Activated CD4-positive, alpha-beta T cell treated with anti-CD3 and anti-CD28 coated beads, Interleukin-10, Interleukin-2, amounts not matched to agents 100 ng/mL and 50 ng/mL, durations not matched to agents 16 hours and 8 hours (primary cell): ENCODE data around the gene IPO13.

Experiments used
- DNase-seq: peaks from one replicate; pipeline ENCODE4 v3.0.0-alpha.2; 2020

Gene IPO13

DNA sequence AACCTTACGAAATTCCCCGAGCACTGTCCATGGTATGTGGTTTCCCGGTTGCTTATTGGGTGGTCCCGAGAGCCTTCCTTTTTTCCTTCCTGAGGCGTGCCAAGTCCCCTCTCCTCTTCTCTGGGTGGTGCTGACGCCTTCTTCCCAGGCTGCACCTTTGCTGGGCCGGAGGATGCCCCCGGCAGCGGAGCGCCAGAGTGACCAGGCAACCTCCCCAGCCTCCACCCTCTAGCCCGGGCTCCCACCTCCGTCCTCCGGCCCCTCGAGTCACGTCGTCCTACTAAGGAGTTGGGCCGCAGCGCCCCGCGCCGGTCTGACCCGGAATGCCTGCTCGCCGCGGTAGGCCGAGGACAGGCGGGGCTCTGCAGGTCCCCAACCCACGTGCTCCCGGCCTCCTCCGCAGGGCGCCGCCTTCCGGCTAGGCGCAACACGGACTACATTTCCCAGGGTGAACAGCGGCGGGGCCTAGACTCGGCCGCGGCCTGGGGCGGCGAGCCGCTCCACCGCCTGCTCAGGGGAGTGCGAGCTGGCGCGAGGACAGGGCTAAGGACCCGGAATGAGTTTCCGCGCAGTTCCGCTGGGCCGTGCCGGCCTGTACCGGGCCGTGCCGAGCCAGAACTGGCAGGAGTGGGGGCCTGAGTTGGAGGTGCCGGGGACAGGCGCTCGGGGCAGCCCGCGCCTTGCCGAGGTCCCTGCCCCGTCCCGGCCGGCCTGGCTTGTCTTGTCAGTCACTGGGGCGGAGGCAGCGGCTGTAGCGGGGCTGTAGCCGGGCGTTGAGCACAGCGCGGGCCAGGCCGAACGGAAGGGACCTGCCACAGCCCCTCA, at the start of gene IPO13:
Gene IPO13, plus strand, starts transcription at position 715 of the 825 bp plus-strand sequence. CDS start 651 bp downstream, outside the sequence.
- DNase-seq = peak; percentile 98

GRCh38 chr1:43898981-43899380, 47.8 kb upstream of the IPO13 start:
- no peak for DNase-seq

DNA sequence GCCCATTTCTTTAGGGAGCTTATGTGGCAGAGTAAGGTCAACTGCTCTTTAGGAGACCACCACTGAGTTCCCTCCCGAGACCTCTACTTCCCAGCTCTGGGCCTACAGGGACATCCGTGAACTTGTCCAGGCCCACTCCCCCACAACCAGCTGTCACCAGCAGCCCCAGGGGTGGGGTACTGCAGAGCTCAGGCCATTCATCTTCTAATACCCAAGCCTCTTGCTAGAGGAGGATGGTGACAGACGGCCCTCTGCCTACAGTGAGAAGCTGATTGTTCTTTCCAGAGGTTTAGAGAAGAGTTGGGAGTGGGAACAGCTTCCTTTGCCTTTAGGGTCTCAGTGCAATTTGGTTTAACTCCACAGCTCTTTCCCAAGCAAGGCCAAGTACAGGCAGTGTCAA, 46.4 kb upstream of the IPO13 start:
- DNase-seq = no peak

DNA sequence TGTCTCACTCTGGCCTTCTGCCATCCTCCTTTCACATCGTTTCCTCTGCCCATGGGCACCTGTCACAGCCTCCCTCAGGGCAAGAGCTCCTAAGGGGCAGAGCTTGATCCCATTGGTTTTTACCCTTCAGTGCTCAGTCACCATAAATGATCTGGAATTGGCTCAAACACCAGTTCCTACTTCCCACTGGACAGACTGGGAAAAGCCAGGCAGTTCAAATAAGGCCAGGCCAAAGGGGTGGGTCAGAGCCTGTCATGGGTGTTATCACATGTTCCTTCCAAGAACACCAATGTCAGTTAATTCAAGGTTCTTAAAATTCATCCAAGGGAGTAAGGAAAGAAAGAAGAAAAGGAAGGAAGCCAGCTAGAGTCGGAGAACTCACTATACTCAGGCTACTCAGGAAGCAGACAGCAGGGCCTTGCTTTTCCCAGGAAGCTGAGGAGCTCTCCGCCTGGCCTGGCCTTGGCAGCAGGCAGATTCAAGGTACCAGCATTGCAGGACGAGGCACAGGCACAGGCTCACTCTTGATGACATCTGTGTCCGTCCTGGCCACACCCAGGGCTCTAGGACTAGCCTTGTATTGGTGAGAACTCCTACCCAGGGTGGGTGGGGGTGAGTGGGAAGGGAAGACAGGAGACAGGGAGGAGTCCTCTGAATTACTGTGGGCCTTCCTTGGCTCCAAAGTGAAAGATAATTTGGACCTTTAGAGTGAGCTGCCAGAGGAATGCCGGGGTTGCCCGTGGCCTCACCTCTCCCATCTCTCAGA, 45.4 kb upstream of the IPO13 start:
- no peak for DNase-seq

DNA sequence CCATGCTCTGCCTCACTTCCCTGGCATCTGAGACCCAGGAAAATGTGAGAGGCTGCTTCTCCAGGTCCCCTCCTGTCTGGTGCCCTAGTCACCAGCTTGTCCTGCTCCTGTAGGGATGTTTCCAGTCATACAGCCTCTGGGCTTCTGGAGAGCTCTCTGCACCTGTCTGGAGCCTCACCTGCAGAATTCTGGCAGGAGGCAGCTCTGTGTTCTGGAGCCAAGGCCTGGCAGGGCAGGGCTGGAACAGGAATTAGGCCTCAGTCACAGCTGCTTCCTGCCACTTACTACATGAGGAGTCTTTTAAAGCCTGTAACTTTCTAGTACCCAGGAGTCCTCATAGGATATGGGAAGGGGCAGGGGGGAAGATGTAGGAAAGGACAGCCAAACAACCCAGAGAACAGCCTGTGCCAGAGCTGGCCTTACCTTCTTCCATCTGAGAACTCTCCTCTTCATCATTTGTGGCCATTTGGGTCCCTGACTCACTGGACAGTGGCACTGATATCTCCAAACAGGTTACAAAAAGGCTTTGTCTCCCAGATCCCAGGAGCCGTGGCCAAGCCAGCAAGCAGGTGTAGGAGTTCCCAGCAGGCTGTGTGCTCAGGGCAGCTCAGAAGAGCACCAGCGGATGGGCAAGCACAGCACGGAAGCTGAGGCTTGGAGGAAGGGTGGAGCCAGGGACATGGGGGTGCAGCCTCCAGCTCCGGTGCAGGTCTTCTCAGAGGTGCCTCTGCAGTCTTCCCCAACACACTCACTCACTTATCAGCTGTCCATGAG, 44.5 kb upstream of the IPO13 start:
- no peak for DNase-seq

GRCh38 chr1:43904660-43905551, 41.8 kb upstream of the IPO13 start:
- no peak for DNase-seq

GRCh38 chr1:43908226-43908625, 38.5 kb upstream of the IPO13 start:
- DNase-seq = no peak

GRCh38 chr1:43908858-43909257, 37.9 kb upstream of the IPO13 start:
- no peak for DNase-seq

- DNase-seq = no peak
Measured at GRCh38 chr1:43910343-43910742, 36.4 kb upstream of the IPO13 start.

DNA sequence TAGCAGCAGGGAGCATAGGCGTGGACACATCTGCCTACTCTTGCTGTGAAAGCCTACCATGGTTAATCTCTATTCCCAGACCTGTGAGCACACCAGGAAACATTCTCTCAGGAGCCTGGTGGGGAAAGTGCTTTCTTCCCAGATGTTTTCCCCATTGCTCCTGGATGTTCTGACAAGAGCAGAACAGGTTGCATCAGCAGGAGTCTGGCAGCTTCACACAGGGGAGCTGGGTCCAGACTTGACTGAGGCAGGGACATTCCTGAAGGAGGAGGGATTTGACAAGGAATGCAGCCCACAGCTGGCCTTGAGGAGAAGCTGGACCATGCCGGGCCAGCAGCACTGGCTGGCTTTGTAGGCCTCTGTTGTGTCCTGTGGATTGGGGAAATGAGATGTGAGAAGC, 34.1 kb upstream of the IPO13 start:
- no peak for DNase-seq

GRCh38 chr1:43913051-43913501, 33.7 kb upstream of the IPO13 start:
- no peak for DNase-seq

DNA sequence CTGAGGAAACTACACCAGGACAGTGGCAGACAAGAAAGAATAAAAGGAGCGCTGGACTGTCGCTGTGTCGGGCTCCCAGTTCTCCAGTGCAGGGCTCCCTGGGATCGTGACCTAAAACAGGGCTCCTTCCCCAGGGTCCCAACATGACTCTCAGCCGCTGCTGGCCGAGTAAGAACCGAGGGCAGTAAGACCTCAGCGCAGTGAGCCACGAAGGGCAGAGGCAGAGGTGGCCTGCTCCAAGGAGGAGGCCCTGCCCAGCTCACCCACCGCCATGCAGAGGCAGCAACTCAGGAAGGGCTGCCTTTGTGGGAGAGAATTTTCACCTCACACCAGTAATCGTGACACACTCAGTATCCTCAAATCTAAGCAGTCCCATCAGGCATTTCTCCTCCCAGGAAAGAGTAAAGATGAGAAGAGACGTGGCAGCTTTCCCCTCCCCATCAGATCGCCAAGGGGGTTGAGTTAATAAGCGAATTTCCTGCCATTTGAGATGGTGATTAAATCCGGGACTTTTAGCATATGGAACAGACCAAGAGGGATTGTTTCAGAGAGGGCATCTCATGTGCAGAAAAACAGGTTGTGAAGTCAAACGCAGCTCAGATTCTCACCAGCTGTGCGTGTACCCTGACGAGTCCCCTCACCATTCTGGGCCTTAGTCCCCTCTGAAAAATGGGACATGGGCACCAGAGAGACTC, 32.9 kb upstream of the IPO13 start:
- no peak for DNase-seq

DNA sequence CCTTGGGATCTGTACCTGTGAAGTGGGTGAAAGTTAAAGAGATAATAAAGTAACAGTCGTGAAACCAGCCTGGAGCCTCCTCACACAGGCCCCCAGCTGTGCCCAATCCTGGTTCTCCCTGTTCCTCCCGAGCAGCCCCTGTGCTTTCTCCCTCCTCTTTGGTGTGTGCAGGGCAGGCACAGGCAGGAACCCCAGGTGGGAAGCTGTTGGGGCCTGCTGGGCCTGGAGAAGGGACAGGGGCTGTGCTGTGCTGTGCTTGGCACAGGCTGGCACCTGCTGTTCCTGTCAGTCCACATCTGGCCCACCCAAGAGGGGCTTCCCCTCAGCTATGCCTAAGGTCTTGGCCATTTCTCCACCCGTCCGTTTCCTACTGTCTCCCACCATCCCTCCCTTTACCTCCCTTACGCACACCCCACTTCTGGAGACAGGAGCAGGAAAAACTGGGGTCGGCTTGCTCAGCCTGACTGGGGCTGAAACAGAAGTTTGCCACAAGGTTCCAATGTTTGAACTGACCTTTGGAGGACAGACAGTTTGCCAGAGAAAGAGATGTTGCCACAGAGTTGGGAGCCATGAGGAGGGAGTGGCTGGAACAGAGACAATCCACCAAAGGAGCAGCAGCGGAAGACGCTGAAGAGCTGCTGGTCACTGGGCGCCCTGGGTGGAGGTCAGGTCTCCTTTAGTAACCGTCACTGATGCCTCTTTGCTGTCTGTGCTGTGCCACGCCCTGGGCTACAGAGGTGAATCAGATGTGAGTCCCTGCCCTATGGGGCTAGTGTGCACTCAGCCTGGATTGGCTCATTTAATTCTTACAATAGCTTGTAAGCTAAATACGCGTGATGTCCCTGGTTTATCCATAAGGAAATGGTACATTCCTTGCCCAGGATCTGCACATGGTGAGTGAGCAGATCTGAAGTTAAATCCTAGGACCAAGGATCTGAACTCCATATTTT, 31.9 kb upstream of the IPO13 start:
- DNase-seq = no peak

GRCh38 chr1:43919906-43920305, 26.8 kb upstream of the IPO13 start:
- DNase-seq = no peak

DNA sequence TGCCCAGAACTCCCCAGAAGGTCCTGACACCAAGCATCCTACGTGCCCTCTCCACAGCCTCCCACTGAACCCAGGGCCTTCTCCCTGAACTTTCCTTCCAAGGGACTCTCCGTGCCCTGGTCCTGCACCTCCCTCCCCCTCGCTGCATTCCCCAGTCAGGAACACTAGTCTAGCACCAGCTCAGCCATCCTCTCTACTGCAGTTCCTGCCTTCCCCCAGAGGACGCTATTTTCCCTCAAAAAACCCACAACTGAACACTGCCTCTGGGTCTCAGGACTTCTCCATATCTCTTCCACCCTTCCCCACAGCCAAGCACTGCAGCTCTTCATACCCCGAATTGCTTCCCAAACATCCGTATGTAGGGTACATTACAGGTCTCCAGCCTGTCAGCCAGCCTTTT, 25.7 kb upstream of the IPO13 start:
- DNase-seq = no peak

GRCh38 chr1:43924516-43924915, 22.2 kb upstream of the IPO13 start:
- DNase-seq = no peak

DNA sequence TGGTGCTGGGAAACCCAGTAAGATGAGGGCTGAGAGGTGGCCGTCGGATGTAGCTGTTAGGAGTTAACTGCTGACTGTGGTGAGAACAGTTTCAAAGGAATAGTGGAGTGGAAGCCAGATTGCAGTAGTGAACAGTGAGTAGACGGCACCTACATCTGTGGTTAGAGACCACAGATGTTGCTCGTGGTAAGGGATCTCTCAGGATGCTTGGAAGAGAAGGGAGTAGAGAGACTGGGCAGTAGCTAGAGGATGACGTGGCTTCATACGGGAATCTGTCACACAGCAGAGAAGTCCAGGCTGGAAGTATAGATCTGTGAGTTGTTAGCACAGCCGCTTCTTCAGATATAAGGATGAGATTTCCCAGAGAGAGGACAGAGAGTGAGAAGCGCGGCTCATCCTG, 20.9 kb upstream of the IPO13 start:
- DNase-seq = no peak

DNA sequence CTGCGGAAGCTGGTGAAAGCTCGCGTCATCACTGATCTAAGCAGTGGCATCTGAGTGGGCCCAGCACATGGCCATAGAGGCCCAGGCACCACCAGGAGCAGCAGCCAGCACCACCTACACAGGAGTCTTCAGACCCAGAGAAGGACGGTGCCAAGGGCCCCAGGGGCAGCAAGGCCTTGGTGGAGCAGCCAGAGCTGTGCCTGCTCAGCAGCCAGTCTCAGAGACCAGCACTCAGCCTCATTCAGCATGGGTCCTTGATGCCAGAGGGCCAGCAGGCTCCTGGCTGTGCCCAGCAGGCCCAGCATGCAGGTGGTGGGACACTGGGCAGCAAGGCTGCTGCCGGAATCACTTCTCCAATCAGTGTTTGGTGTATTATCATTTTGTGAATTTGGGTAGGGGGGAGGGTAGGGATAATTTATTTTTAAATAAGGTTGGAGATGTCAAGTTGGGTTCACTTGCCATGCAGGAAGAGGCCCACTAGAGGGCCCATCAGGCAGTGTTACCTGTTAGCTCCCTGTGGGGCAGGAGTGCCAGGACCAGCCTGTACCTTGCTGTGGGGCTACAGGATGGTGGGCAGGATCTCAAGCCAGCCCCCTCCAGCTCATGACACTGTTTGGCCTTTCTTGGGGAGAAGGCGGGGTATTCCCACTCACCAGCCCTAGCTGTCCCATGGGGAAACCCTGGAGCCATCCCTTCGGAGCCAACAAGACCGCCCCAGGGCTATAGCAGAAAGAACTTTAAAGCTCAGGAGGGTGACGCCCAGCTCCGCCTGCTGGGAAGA, 16.4 kb upstream of the IPO13 start:
- DNase-seq = peak; percentile 30

GRCh38 chr1:43930949-43931275, 15.8 kb upstream of the IPO13 start:
- DNase-seq = no peak
